Smooth muscle cell (in vitro differentiated cells): ENCODE data around the gene ZFP37. TPM values are rescaled to one million over a fixed set of nuclear protein-coding genes. Genes with fewer than 3 reads are reported as not detected.
A peak's percentile ranks its signal among the peaks of the same experiment; 100 is the strongest.
"Not testable (repeated sequence)": the region's sequence is repeated elsewhere in the genome, so short reads cannot be mapped to it uniquely, and the experiment has no call there.

Experiments used
- DNase-seq: peaks from one replicate; lab custom pipeline; 2025; ENCODE audit not compliant: unreplicated experiment; lab: John Stamatoyannopoulos, UW
- H2AFZ ChIP-seq: fragments of 200-600 bp; sonication (generic); 2 replicates; pipeline ENCODE4 v1.6.0; 2016; ENCODE audit warnings: antibody characterized with exemption, low read depth, mild to moderate bottlenecking
- H3F3A ChIP-seq: fragments of 200-600 bp; sonication (generic); 2 replicates; pipeline ENCODE4 v1.6.0; 2017; ENCODE audit warnings: antibody characterized with exemption, low read depth
- H3K27ac ChIP-seq: fragments of 200-600 bp; sonication (generic); 2 replicates; pipeline ENCODE4 v1.5.1; 2016; ENCODE audit warnings: low read depth, mild to moderate bottlenecking
- H3K27me3 ChIP-seq: fragments of 200-600 bp; sonication (generic); 2 replicates; pipeline ENCODE4 v1.6.1; 2016; ENCODE audit warnings: low read depth, mild to moderate bottlenecking
- H3K36me3 ChIP-seq: fragments of 200-600 bp; sonication (generic); 2 replicates; pipeline ENCODE4 v1.5.1; 2016; ENCODE audit warnings: low read depth
- H3K4me1 ChIP-seq: fragments of 200-600 bp; sonication (generic); 2 replicates; pipeline ENCODE4 v1.5.1; 2016; ENCODE audit warnings: low read depth
- H3K4me2 ChIP-seq: fragments of 200-600 bp; sonication (generic); 2 replicates; pipeline ENCODE4 v1.6.0; 2016; ENCODE audit warnings: mild to moderate bottlenecking
- H3K4me3 ChIP-seq: fragments of 200-600 bp; sonication (generic); 2 replicates; pipeline ENCODE4 v1.5.1; 2016; ENCODE audit warnings: mild to moderate bottlenecking
- H3K79me2 ChIP-seq: fragments of 200-600 bp; sonication (generic); 2 replicates; pipeline ENCODE4 v1.6.0; 2016; ENCODE audit warnings: low read depth, mild to moderate bottlenecking
- H3K9ac ChIP-seq: fragments of 200-600 bp; sonication (generic); 2 replicates; pipeline ENCODE4 v1.6.0; 2016; ENCODE audit warnings: low read depth
- H3K9me3 ChIP-seq: fragments of 200-600 bp; sonication (generic); replicated peaks from 2 replicates; pipeline ENCODE4 v1.5.1; 2016; ENCODE audit warnings: low read depth
- H4K20me1 ChIP-seq: fragments of 200-600 bp; sonication (generic); 2 replicates; pipeline ENCODE4 v1.6.0; 2016; ENCODE audit warnings: low read depth
- CTCF ChIP-seq: fragments of 200-600 bp; sonication (generic); IDR thresholded peaks from 2 replicates; pipeline ENCODE4 v1.5.1; 2017; ENCODE audit warnings: borderline replicate concordance, mild to moderate bottlenecking, antibody characterized with exemption; ENCODE audit not compliant: insufficient read depth, poor library complexity, severe bottlenecking
- WGBS: methylation state at CpG from one replicate; pipeline ENCODE4 v1.1.7; 2016; ENCODE audit warnings: low lambda C conversion rate; 5-methylcytosine and 5-hydroxymethylcytosine counted together
- polyA plus RNA-seq: library from polyadenylated mRNA; unstranded; fragments of >200 nt; fragmentation: Nextera tagmentation; extraction: Ambion mirVana; gene quantifications from 2 replicates; pipeline ENCODE4 v1.2.1, GENCODE V29; 2016
- total RNA-seq: library from RNA; depleted of rRNA; stranded (reverse); fragments of >200 nt; gene quantifications from 2 replicates; pipeline ENCODE4 v1.2.3, GENCODE V29; 2014

The ZFP37 gene
- total and polyA plus RNA-seq, 2 experiments from 2014 or later, result 2.2 to 8.2 TPM

GRCh38 chr9:113062256-113062931 lies 5.9 kb upstream of the ZFP37 start:
- H3K79me2 ChIP-seq, H3K4me2 ChIP-seq, H3F3A ChIP-seq, H3K9ac ChIP-seq, H3K4me3 ChIP-seq, H3K4me1 ChIP-seq, H3K27me3 ChIP-seq, H2AFZ ChIP-seq, H3K36me3 ChIP-seq, H4K20me1 ChIP-seq, DNase-seq, H3K9me3 ChIP-seq, H3K27ac ChIP-seq: not testable (repeated sequence)
- WGBS, result 88% methylated on average over 39 of the region's 44 CpGs

GRCh38 chr9:113061072-113061850 lies 4.7 kb upstream of the ZFP37 start:
- not testable (repeated sequence) for H2AFZ ChIP-seq, H3K4me1 ChIP-seq, H4K20me1 ChIP-seq, DNase-seq, H3K27ac ChIP-seq, H3K36me3 ChIP-seq, H3K79me2 ChIP-seq, H3K9ac ChIP-seq, H3K27me3 ChIP-seq, H3K9me3 ChIP-seq, H3K4me3 ChIP-seq, H3F3A ChIP-seq, H3K4me2 ChIP-seq
- 68% methylated on average over 22 of the region's 33 CpGs for WGBS

- H2AFZ ChIP-seq, H3K27me3 ChIP-seq, H3K4me2 ChIP-seq, H4K20me1 ChIP-seq, H3F3A ChIP-seq, H3K9ac ChIP-seq, DNase-seq, H3K79me2 ChIP-seq, H3K9me3 ChIP-seq, H3K4me3 ChIP-seq, H3K4me1 ChIP-seq, H3K27ac ChIP-seq, H3K36me3 ChIP-seq: not testable (repeated sequence)
- WGBS, result 61% methylated on average over 49 of the region's 61 CpGs
Observed at GRCh38 chr9:113059581-113060284, 3.2 kb upstream of the ZFP37 start.

GRCh38 chr9:113057193-113057592 lies 669 bp upstream of the ZFP37 start:
- H3K4me2 ChIP-seq, result peak overlapping the region; percentile 88
- H3F3A ChIP-seq, result no peaks in the 10 kb centered on the region
- H3K36me3 ChIP-seq, result no peaks in the 10 kb centered on the region
- no peaks in the 10 kb centered on the region for H3K4me1 ChIP-seq
- H3K9ac ChIP-seq, result no peak overlapping the region
- no peaks in the 10 kb centered on the region for H3K9me3 ChIP-seq
- no peak overlapping the region for H3K27ac ChIP-seq
- WGBS, result 88% methylated on average over 5 of the region's 5 CpGs
- peaks cover 9% of the 10 kb centered on the region for H3K79me2 ChIP-seq
- peak overlapping the region; percentile 97 for H3K4me3 ChIP-seq
- TF ChIP-seq CTCF, result no peak
- no peaks in the 10 kb centered on the region for H4K20me1 ChIP-seq
- DNase-seq, result no peak
- H2AFZ ChIP-seq, result peak overlapping the region; percentile 100
- H3K27me3 ChIP-seq, result no peaks in the 10 kb centered on the region
